Tibial artery (tissue), 4 donors: ENCODE data around the gene FARS2.

Experiments used
- DNase-seq, 2 donors: peaks; one replicate each; pipeline ENCODE4 v3.0.0-alpha.2; 2019
- H3K27ac ChIP-seq, 2 donors: fragments of 200-600 bp; sonication (generic) in 1 of 2; 1 replicate in 1 of 2; 2 replicates in 1 of 2; pipeline ENCODE4 v1.5.1; 2018 to 2019; ENCODE audit warnings: mild to moderate bottlenecking in 1 of 2
- H3K27me3 ChIP-seq, 2 donors: fragments of 200-600 bp; sonication (generic) in 1 of 2; one replicate each; pipeline versions ENCODE4 v1.5.1 to v1.6.0; 2016 to 2019
- H3K36me3 ChIP-seq, 3 donors: fragments of 200-600 bp; sonication (generic) in 2 of 3; one replicate each; pipeline ENCODE4 v1.5.1; 2016 to 2019; ENCODE audit warnings: mild to moderate bottlenecking in 2 of 3
- H3K4me1 ChIP-seq, 4 donors: fragments of 200-600 bp; sonication (generic) in 2 of 4; 1 replicate in 3 of 4; 2 replicates in 1 of 4; pipeline ENCODE4 v1.5.1; 2016 to 2019
- H3K4me3 ChIP-seq, 2 donors: fragments of 200-600 bp; sonication (generic) in 1 of 2; 1 replicate in 1 of 2; 2 replicates in 1 of 2; pipeline ENCODE4 v1.5.1; 2018 to 2019; ENCODE audit warnings: mild to moderate bottlenecking in 2 of 2
- H3K9me3 ChIP-seq, 3 donors: fragments of 200-600 bp; sonication (generic) in 1 of 3; one replicate each; pipeline ENCODE4 v1.5.1; 2016 to 2019
- intact Hi-C: fragments of 100-400 bp; cut with DNase I; formaldehyde crosslinking; loops from one replicate; pipeline ENCODE4 v1.15.0; 2023; ENCODE audit warnings: low total_unique reads
- TF ChIP-seq, protein P1 (sequence below), 2 experiments: fragments of 200-600 bp in 1 of 2; fragments of 450-650 bp in 1 of 2; IDR thresholded peaks; one replicate each; pipeline ENCODE4 v1.5.1; 2017 to 2019; ENCODE audit warnings: antibody characterized with exemption in 2 of 2, mild to moderate bottlenecking in 1 of 2, moderate library complexity in 1 of 2

FARS2 gene

DNA sequence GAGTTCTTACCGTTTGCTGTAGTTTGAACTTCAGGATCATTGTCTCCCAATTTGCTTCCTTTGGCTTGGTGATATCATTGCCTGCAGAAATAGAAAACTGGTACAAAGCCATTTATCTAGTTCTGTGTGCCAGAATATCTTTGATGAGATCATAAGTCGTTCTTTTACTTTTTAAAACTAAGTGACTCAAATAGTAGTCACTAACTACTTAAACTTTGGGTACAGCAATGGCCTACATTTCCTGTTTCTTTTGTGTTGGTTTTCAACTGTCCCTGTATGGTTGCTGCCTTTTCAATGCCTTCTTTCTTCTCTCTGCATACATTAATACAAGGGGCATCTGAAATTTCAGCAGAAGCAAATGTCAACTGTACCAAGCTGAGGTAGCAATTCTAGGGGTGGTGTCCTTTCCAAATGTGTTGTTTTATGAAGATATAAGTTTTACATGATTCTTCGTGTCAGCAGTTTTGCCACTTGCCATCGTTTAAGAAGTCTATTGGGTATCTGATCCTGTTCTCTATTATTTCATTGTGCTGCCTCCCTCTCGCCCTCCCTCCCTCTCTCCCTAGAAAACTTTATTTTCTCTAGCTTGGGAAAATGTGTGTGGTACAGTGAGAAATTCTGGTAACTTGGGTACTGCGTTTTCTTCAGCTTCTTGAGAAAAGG lies 238.5 kb downstream of the FARS2 start:
- no peaks in the 10 kb centered on the region for H3K36me3 ChIP-seq
- H3K27me3 ChIP-seq, result no peaks in the 10 kb centered on the region
- H3K9me3 ChIP-seq, result no peaks in the 10 kb centered on the region
- H3K27ac ChIP-seq, result no peak overlapping the region
- TF ChIP-seq, protein P1, sequence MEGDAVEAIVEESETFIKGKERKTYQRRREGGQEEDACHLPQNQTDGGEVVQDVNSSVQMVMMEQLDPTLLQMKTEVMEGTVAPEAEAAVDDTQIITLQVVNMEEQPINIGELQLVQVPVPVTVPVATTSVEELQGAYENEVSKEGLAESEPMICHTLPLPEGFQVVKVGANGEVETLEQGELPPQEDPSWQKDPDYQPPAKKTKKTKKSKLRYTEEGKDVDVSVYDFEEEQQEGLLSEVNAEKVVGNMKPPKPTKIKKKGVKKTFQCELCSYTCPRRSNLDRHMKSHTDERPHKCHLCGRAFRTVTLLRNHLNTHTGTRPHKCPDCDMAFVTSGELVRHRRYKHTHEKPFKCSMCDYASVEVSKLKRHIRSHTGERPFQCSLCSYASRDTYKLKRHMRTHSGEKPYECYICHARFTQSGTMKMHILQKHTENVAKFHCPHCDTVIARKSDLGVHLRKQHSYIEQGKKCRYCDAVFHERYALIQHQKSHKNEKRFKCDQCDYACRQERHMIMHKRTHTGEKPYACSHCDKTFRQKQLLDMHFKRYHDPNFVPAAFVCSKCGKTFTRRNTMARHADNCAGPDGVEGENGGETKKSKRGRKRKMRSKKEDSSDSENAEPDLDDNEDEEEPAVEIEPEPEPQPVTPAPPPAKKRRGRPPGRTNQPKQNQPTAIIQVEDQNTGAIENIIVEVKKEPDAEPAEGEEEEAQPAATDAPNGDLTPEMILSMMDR (IDR thresholded peaks at IDR 0.05), result no peak
- intact Hi-C loops, result no loop called here
- DNase-seq, result no peak
- H3K4me3 ChIP-seq, result no peak overlapping the region
- H3K4me1 ChIP-seq, result peaks cover 0 to 18% (median 7%) of the 10 kb centered on the region in 4 donors

DNA sequence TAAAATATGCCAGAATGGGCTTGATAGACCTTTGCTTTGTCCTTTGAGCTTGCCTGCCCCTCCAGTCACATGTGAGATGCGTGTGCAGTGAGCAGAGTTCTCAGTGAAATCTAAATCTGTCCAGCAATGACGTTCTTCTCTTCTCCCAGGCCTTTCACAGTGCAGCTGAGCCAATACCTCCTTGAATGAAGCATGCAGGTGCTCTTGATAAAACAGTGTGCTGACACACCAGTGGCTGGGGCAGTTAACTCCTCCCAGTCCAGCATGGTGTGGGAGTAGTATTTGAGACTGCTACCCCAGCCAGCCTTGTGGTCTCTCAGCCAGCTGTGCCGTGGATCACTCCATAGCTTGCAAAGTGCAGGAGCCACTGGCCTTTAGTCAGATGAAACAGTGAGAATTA lies 240.5 kb downstream of the FARS2 start:
- no peaks in the 10 kb centered on the region for H3K36me3 ChIP-seq
- no peaks in the 10 kb centered on the region for H3K27me3 ChIP-seq
- no peak overlapping the region for H3K27ac ChIP-seq
- H3K4me3 ChIP-seq, result no peak overlapping the region
- intact Hi-C loops, result no loop called here
- no peak for DNase-seq
- no peaks in the 10 kb centered on the region for H3K9me3 ChIP-seq
- TF ChIP-seq, protein P1 (IDR thresholded peaks at IDR 0.05), result no peak
- H3K4me1 ChIP-seq, result peaks cover 0 to 18% (median 7%) of the 10 kb centered on the region in 4 donors

DNA sequence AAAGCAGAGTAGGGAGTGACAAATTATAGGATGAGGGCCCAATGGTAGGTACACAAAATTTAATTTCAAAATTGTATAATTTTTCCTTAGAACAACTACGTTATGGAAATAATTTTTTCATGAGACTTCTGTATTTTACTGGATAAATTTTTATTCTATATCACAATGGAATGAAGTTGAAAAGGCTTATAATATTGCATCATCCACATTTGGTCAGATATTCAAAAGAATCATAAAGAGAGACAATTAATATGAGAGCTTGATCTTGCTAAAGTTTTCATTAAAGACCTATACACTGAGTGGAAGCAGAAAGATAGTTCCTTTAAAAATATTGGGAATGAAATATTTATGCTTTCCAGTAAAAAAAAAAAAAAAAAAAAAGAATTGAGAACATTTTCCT lies 242.8 kb downstream of the FARS2 start:
- DNase-seq, result no peak
- H3K27ac ChIP-seq, result no peak overlapping the region
- H3K9me3 ChIP-seq, result no peaks in the 10 kb centered on the region
- H3K4me3 ChIP-seq, result no peak overlapping the region
- intact Hi-C loops, result no loop called here
- H3K27me3 ChIP-seq, result no peaks in the 10 kb centered on the region
- TF ChIP-seq, protein P1 (IDR thresholded peaks at IDR 0.05), result no peak
- no peaks in the 10 kb centered on the region for H3K36me3 ChIP-seq
- peaks cover 0 to 16% (median 7%) of the 10 kb centered on the region in 4 donors for H3K4me1 ChIP-seq

DNA sequence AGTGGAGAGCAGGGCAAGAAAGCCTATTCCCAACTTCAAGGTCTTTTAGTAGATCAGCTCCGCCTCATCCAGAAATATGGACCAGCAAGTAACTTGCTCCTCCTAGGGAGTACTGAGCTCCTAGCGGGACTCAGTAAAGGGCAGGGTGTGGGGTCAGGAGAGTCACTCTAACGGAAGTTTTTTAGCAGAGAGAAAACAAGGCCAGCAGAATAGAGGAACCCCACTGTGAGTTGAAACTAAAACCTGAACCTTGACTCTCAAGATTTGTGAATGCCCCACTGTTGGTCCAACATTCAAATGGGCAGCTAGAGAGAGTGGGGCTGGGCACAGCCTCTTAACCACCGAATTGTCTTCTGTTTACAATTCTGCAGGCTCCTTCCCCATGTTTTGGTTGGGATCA lies 244.8 kb downstream of the FARS2 start:
- no peak overlapping the region for H3K27ac ChIP-seq
- no peak overlapping the region for H3K4me3 ChIP-seq
- H3K4me1 ChIP-seq, result no peaks in the 10 kb centered on the region
- no peaks in the 10 kb centered on the region for H3K36me3 ChIP-seq
- DNase-seq, result no peak
- intact Hi-C loops, result no loop called here
- TF ChIP-seq, protein P1 (IDR thresholded peaks at IDR 0.05), result no peak
- H3K27me3 ChIP-seq, result no peaks in the 10 kb centered on the region
- H3K9me3 ChIP-seq, result no peaks in the 10 kb centered on the region

DNA sequence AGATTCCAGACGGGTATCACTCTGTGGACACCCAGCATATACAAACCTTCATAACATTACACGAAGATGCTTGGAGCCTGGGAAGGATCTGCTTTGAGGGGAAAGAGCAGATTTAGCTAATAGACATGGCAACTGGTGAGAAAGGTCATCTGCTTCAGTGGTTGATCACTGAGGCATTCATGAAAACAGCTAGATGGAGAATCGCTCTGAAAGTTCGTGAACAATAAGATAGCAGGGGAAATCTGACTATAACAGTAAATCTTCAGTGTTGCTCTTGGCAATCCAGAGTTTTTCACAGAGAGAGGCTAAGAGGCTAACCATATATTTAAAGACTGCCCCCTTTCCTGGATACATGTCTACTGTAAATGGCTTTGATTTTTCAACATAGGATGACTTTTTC lies 245.3 kb downstream of the FARS2 start:
- H3K27me3 ChIP-seq, result no peaks in the 10 kb centered on the region
- H3K4me3 ChIP-seq, result no peak overlapping the region
- no peaks in the 10 kb centered on the region for H3K4me1 ChIP-seq
- intact Hi-C loops, result no loop called here
- H3K9me3 ChIP-seq, result no peaks in the 10 kb centered on the region
- TF ChIP-seq, protein P1 (IDR thresholded peaks at IDR 0.05), result no peak
- no peak overlapping the region for H3K27ac ChIP-seq
- H3K36me3 ChIP-seq, result no peaks in the 10 kb centered on the region
- no peak for DNase-seq
